PFSK-1 (cell line): Measurements from ENCODE around the gene EIF1B.

Experiments
- FOXP2 ChIP-seq: optimal IDR thresholded peaks from 2 replicates; pipeline ENCODE3; 2011; ENCODE audit warnings: borderline replicate concordance, control low read depth, inconsistent platforms; ENCODE audit not compliant: insufficient read depth; ENCODE audit errors: extremely low read length, extremely low read depth
- POLR2AphosphoS5 ChIP-seq: IDR thresholded peaks from 2 replicates; pipeline ENCODE4 v1.6.1; 2012; ENCODE audit warnings: low read depth, mild to moderate bottlenecking, control low read depth, low read length, moderate library complexity
- REST ChIP-seq, 2 experiments: IDR thresholded peaks; 2 replicates each; pipeline versions ENCODE4 v1.6.1 to v1.8.0; 2011 to 2012; ENCODE audit warnings: low read depth in 2 of 2, low read length in 2 of 2, control low read depth in 1 of 2, inconsistent platforms in 1 of 2, mild to moderate bottlenecking in 1 of 2, moderate library complexity in 1 of 2; ENCODE audit not compliant: insufficient read depth in 1 of 2
- SIN3A ChIP-seq: IDR thresholded peaks from 2 replicates; pipeline ENCODE4 v1.6.1; 2012; ENCODE audit warnings: mild to moderate bottlenecking, low read length, moderate library complexity, borderline replicate concordance; ENCODE audit not compliant: insufficient read depth
- TAF1 ChIP-seq: IDR thresholded peaks from 2 replicates; pipeline ENCODE4 v1.6.1; 2012; ENCODE audit warnings: low read length, control low read depth, borderline replicate concordance; ENCODE audit not compliant: insufficient read depth

The EIF1B gene

GRCh38 chr3:40307176-40307575 is 2.3 kb upstream of the EIF1B start:
- TF ChIP-seq SIN3A (no peak), REST (IDR thresholded peaks at IDR 0.05; ENCODE audit: insufficient read depth in 1 of 2, low read depth in 2 of 2, low read length in 2 of 2) (no peak)

GRCh38 chr3:40308725-40309417 is 636 bp upstream of the EIF1B start:
- TF ChIP-seq POLR2AphosphoS5 = no peak
- TF ChIP-seq REST (IDR thresholded peaks at IDR 0.05; ENCODE audit: insufficient read depth in 1 of 2, low read depth in 2 of 2, low read length in 2 of 2) = no peak
- TF ChIP-seq SIN3A = no peak
- no peak for TF ChIP-seq FOXP2
- TF ChIP-seq TAF1 = no peak

GRCh38 chr3:40309925-40310695 is 603 bp downstream of the EIF1B start:
- TF ChIP-seq SIN3A (no peak), TAF1 (no peak), REST (IDR thresholded peaks at IDR 0.05; ENCODE audit: insufficient read depth in 1 of 2, low read depth in 2 of 2, low read length in 2 of 2) (no peak), FOXP2 (no peak), POLR2AphosphoS5 (no peak)

- TF ChIP-seq POLR2AphosphoS5 = no peak
- no peak for TF ChIP-seq SIN3A
- TF ChIP-seq TAF1 = no peak
- TF ChIP-seq REST (IDR thresholded peaks at IDR 0.05; ENCODE audit: insufficient read depth in 1 of 2, low read depth in 2 of 2, low read length in 2 of 2) = no peak
- TF ChIP-seq FOXP2 = no peak
Measured at GRCh38 chr3:40310705-40311104, 1.2 kb downstream of the EIF1B start.
